Mucosa of stomach (tissue), 1 donor: ENCODE results near the gene DNAJC4.

Experiments
- H3K27me3 ChIP-seq: one replicate; pipeline ENCODE4 v1.7.0; 2013; ENCODE audit warnings: mild to moderate bottlenecking, low read length; ENCODE audit not compliant: control insufficient read depth, insufficient read depth
- H3K36me3 ChIP-seq: one replicate; pipeline ENCODE4 v1.7.0; 2013; ENCODE audit warnings: low read length; ENCODE audit not compliant: control insufficient read depth, insufficient read depth
- H3K4me1 ChIP-seq: one replicate; pipeline ENCODE4 v1.7.0; 2013; ENCODE audit warnings: mild to moderate bottlenecking, low read length; ENCODE audit not compliant: control insufficient read depth, insufficient read depth
- H3K4me3 ChIP-seq: one replicate; pipeline ENCODE4 v1.7.0; 2013; ENCODE audit warnings: low read length
- H3K9ac ChIP-seq: one replicate; pipeline ENCODE4 v1.7.0; 2013; ENCODE audit warnings: mild to moderate bottlenecking, low read length, moderate library complexity
- H3K9me3 ChIP-seq: one replicate; pipeline ENCODE4 v1.7.0; 2013; ENCODE audit warnings: mild to moderate bottlenecking, low read length, moderate library complexity; ENCODE audit not compliant: control insufficient read depth
- donor health status: Pancreatic carcinoma.

The DNAJC4 gene

GRCh38 chr11:64202992-64203391 lies 27.4 kb upstream of the DNAJC4 start:
- Histone ChIP-seq H3K9ac (no peak overlapping the region), H3K27me3 (no peaks in the 10 kb centered on the region), H3K36me3 (peaks cover 19% of the 10 kb centered on the region), H3K4me3 (no peak overlapping the region), H3K4me1 (peaks cover 37% of the 10 kb centered on the region), H3K9me3 (no peaks in the 10 kb centered on the region)

- no peaks in the 10 kb centered on the region for H3K9me3 ChIP-seq
Measured at GRCh38 chr11:64203421-64204079, 26.8 kb upstream of the DNAJC4 start.

GRCh38 chr11:64204080-64204440 lies 26.3 kb upstream of the DNAJC4 start:
- Histone ChIP-seq H3K9ac (no peak overlapping the region), H3K9me3 (no peaks in the 10 kb centered on the region), H3K4me3 (no peak overlapping the region), H3K27me3 (no peaks in the 10 kb centered on the region), H3K36me3 (peaks cover 19% of the 10 kb centered on the region), H3K4me1 (peaks cover 45% of the 10 kb centered on the region)

More at GRCh38 chr11:64203421-64204079, 26.8 kb upstream of the DNAJC4 start:
- H3K9ac ChIP-seq = no peak overlapping the region
- H3K4me1 ChIP-seq = peaks cover 43% of the 10 kb centered on the region
- H3K36me3 ChIP-seq = peaks cover 19% of the 10 kb centered on the region
- H3K4me3 ChIP-seq = no peak overlapping the region
- no peaks in the 10 kb centered on the region for H3K27me3 ChIP-seq

GRCh38 chr11:64204464-64204989 lies 25.8 kb upstream of the DNAJC4 start:
- H3K4me1 ChIP-seq = peaks cover 45% of the 10 kb centered on the region
- no peak overlapping the region for H3K9ac ChIP-seq
- no peaks in the 10 kb centered on the region for H3K9me3 ChIP-seq
- H3K27me3 ChIP-seq = no peaks in the 10 kb centered on the region
- no peak overlapping the region for H3K4me3 ChIP-seq
- H3K36me3 ChIP-seq = peaks cover 19% of the 10 kb centered on the region

GRCh38 chr11:64206457-64207255 lies 23.7 kb upstream of the DNAJC4 start, which contains the start of gene FERMT3:
Gene FERMT3 (plus strand): TSS chr11:64206721. CDS start chr11:64207365, 644 bp downstream.
- peaks cover 12% of the 10 kb centered on the region for H3K36me3 ChIP-seq
- H3K4me1 ChIP-seq = peaks cover 45% of the 10 kb centered on the region
- peak within 1 kb of the TSS; percentile 84 for H3K9ac ChIP-seq
- H3K27me3 ChIP-seq = no peaks in the 10 kb centered on the region
- H3K9me3 ChIP-seq = no peaks in the 10 kb centered on the region
- H3K4me3 ChIP-seq = peak within 1 kb of the TSS; percentile 77

GRCh38 chr11:64207256-64208085 lies 22.9 kb upstream of the DNAJC4 start:
- H3K4me3 ChIP-seq = peak overlapping the region; percentile 77
- no peaks in the 10 kb centered on the region for H3K9me3 ChIP-seq
- peak overlapping the region; percentile 84 for H3K9ac ChIP-seq
- H3K4me1 ChIP-seq = peaks cover 45% of the 10 kb centered on the region
- no peaks in the 10 kb centered on the region for H3K27me3 ChIP-seq
- peaks cover 12% of the 10 kb centered on the region for H3K36me3 ChIP-seq

- Histone ChIP-seq H3K27me3 (no peaks in the 10 kb centered on the region), H3K9me3 (no peaks in the 10 kb centered on the region), H3K9ac (peak overlapping the region; percentile 84), H3K4me1 (peaks cover 45% of the 10 kb centered on the region), H3K4me3 (no peak overlapping the region), H3K36me3 (peaks cover 12% of the 10 kb centered on the region)
Measured at GRCh38 chr11:64208086-64208795, 22.1 kb upstream of the DNAJC4 start.

- peaks cover 5% of the 10 kb centered on the region for H3K36me3 ChIP-seq
- H3K9me3 ChIP-seq = no peaks in the 10 kb centered on the region
- H3K4me3 ChIP-seq = no peak overlapping the region
- peaks cover 44% of the 10 kb centered on the region for H3K4me1 ChIP-seq
- H3K9ac ChIP-seq = peak overlapping the region; percentile 84
- no peaks in the 10 kb centered on the region for H3K27me3 ChIP-seq
Measured at GRCh38 chr11:64208796-64209562, 21.4 kb upstream of the DNAJC4 start.

GRCh38 chr11:64209563-64209843 lies 20.8 kb upstream of the DNAJC4 start:
- Histone ChIP-seq H3K4me1 (peaks cover 38% of the 10 kb centered on the region), H3K27me3 (no peaks in the 10 kb centered on the region), H3K9ac (no peak overlapping the region), H3K9me3 (no peaks in the 10 kb centered on the region), H3K4me3 (no peak overlapping the region), H3K36me3 (no peaks in the 10 kb centered on the region)

- Histone ChIP-seq H3K4me1 (peaks cover 33% of the 10 kb centered on the region), H3K9ac (no peak overlapping the region), H3K36me3 (no peaks in the 10 kb centered on the region), H3K27me3 (no peaks in the 10 kb centered on the region), H3K9me3 (no peaks in the 10 kb centered on the region), H3K4me3 (no peak overlapping the region)
Measured at GRCh38 chr11:64210301-64211020, 19.9 kb upstream of the DNAJC4 start.
